Spinal cord (tissue), 10 donors: ENCODE data around the gene GALNT14. TPM values are rescaled to one million over a fixed set of nuclear protein-coding genes. Genes with fewer than 3 reads are reported as not detected.
A peak's percentile ranks its signal among the peaks of the same experiment; 100 is the strongest.

Source experiments
- DNase-seq, 6 donors: peaks; one replicate each; pipeline versions ENCODE4 v3.0.0 to v3.0.0-alpha.2; 2013 to 2015; ENCODE audit warnings: low spot score in 6 of 6, low read depth in 4 of 6
- H3K27ac ChIP-seq: one replicate; pipeline ENCODE4 v1.5.1; 2013; ENCODE audit warnings: low read depth, low read length, control low read depth
- H3K27me3 ChIP-seq: one replicate; pipeline ENCODE4 v1.6.1; 2013; ENCODE audit warnings: low read length; ENCODE audit not compliant: control insufficient read depth, insufficient read depth
- H3K36me3 ChIP-seq: one replicate; pipeline ENCODE4 v1.6.1; 2013; ENCODE audit warnings: low read length; ENCODE audit not compliant: control insufficient read depth, insufficient read depth
- H3K4me1 ChIP-seq: one replicate; pipeline ENCODE4 v1.6.1; 2013; ENCODE audit warnings: low read length; ENCODE audit not compliant: control insufficient read depth, insufficient read depth
- H3K4me3 ChIP-seq: one replicate; pipeline ENCODE4 v1.5.1; 2013; ENCODE audit warnings: low read depth, low read length, control low read depth
- H3K9me3 ChIP-seq: one replicate; pipeline ENCODE4 v1.6.1; 2013; ENCODE audit warnings: low read length; ENCODE audit not compliant: control insufficient read depth, insufficient read depth
- WGBS: methylation state at CpG from one replicate; pipeline ENCODE4 v1.1.5; 2013; ENCODE audit warnings: missing lambda C conversion rate; ENCODE audit not compliant: insufficient coverage; 5-methylcytosine and 5-hydroxymethylcytosine counted together
- polyA plus RNA-seq, 2 donors: library from polyadenylated mRNA; unstranded; fragments of 120-200 nt; gene quantifications; one replicate each; pipeline ENCODE4 v1.2.1, GENCODE V29; 2013; ENCODE audit not compliant: insufficient read length in 2 of 2
- total RNA-seq, 2 donors: library from RNA; depleted of rRNA in 1 of 2; stranded (reverse); fragments of 120-200 nt in 1 of 2; fragments of >200 nt in 1 of 2; gene quantifications; one replicate each; pipeline versions ENCODE4 v1.2.3 to v1.2.4, GENCODE V29; 2013 to 2014
- donor health status: healthy.

The GALNT14 gene
- total and polyA plus RNA-seq, 4 donors, result 4.6 to 25.1 (median 16.2) TPM

- DNase-seq, result peak in 2 of 6 donors; percentile 63 to 78
Observed at GRCh38 chr2:31161637-31162036, 23.4 kb upstream of the GALNT14 start.

GRCh38 chr2:31151501-31151900 is 13.3 kb upstream of the GALNT14 start:
- DNase-seq, result no peak
- Histone ChIP-seq H3K27me3 (no peaks in the 10 kb centered on the region), H3K36me3 (no peaks in the 10 kb centered on the region), H3K4me1 (no peaks in the 10 kb centered on the region), H3K27ac (no peak overlapping the region), H3K9me3 (no peaks in the 10 kb centered on the region), H3K4me3 (no peak overlapping the region)
- 67% methylated on average over 1 of the region's 6 CpGs for WGBS

More at GRCh38 chr2:31161637-31162036, 23.4 kb upstream of the GALNT14 start:
- no peak overlapping the region for H3K4me3 ChIP-seq
- H3K27ac ChIP-seq, result no peak overlapping the region
- WGBS, result 60% methylated on average over 1 of the region's 6 CpGs
- H3K36me3 ChIP-seq, result no peaks in the 10 kb centered on the region
- H3K27me3 ChIP-seq, result no peaks in the 10 kb centered on the region
- no peaks in the 10 kb centered on the region for H3K9me3 ChIP-seq
- H3K4me1 ChIP-seq, result no peaks in the 10 kb centered on the region

- H3K36me3 ChIP-seq, result no peaks in the 10 kb centered on the region
- no peak for DNase-seq
- H3K4me1 ChIP-seq, result no peaks in the 10 kb centered on the region
- no peak overlapping the region for H3K27ac ChIP-seq
- H3K4me3 ChIP-seq, result no peak overlapping the region
- H3K27me3 ChIP-seq, result no peaks in the 10 kb centered on the region
- no peaks in the 10 kb centered on the region for H3K9me3 ChIP-seq
- WGBS, result 100% methylated on average over 2 of the region's 6 CpGs
Observed at GRCh38 chr2:31150120-31150670, 12.0 kb upstream of the GALNT14 start.

GRCh38 chr2:31148514-31148913 is 10.3 kb upstream of the GALNT14 start:
- H3K4me1 ChIP-seq, result no peaks in the 10 kb centered on the region
- no peaks in the 10 kb centered on the region for H3K36me3 ChIP-seq
- no peak for DNase-seq
- no peaks in the 10 kb centered on the region for H3K9me3 ChIP-seq
- H3K27me3 ChIP-seq, result no peaks in the 10 kb centered on the region
- WGBS, result no CpG with 5 or more reads among the region's 2 CpGs
- H3K4me3 ChIP-seq, result no peak overlapping the region
- H3K27ac ChIP-seq, result no peak overlapping the region

- WGBS, result 82% methylated on average over 5 of the region's 5 CpGs
- Histone ChIP-seq H3K27me3 (no peaks in the 10 kb centered on the region), H3K9me3 (no peaks in the 10 kb centered on the region), H3K36me3 (no peaks in the 10 kb centered on the region), H3K27ac (no peak overlapping the region), H3K4me1 (no peaks in the 10 kb centered on the region), H3K4me3 (no peak overlapping the region)
- DNase-seq, result no peak
Observed at GRCh38 chr2:31147645-31148044, 9.4 kb upstream of the GALNT14 start.

- H3K4me1 ChIP-seq, result peaks cover 12% of the 10 kb centered on the region
- H3K27me3 ChIP-seq, result peaks cover 9% of the 10 kb centered on the region
- no peak for DNase-seq
- no peaks in the 10 kb centered on the region for H3K9me3 ChIP-seq
- no CpG with 5 or more reads among the region's 3 CpGs for WGBS
- H3K27ac ChIP-seq, result no peak overlapping the region
- H3K36me3 ChIP-seq, result no peaks in the 10 kb centered on the region
- H3K4me3 ChIP-seq, result no peak overlapping the region
Observed at GRCh38 chr2:31142110-31142509, 3.9 kb upstream of the GALNT14 start.

GRCh38 chr2:31141443-31142085 is 3.3 kb upstream of the GALNT14 start:
- Histone ChIP-seq H3K36me3 (no peaks in the 10 kb centered on the region), H3K27ac (no peak overlapping the region), H3K27me3 (peaks cover 15% of the 10 kb centered on the region), H3K4me1 (peaks cover 15% of the 10 kb centered on the region), H3K4me3 (no peak overlapping the region), H3K9me3 (no peaks in the 10 kb centered on the region)
- WGBS, result 73% methylated on average over 13 of the region's 15 CpGs
- peak in 2 of 6 donors; percentile 76 to 83 for DNase-seq

- Histone ChIP-seq H3K36me3 (no peaks in the 10 kb centered on the region), H3K4me3 (no peak overlapping the region), H3K27ac (no peak overlapping the region), H3K9me3 (no peaks in the 10 kb centered on the region), H3K27me3 (peaks cover 18% of the 10 kb centered on the region), H3K4me1 (peaks cover 15% of the 10 kb centered on the region)
- DNase-seq, result peak in 2 of 6 donors; percentile 57 to 75
- 68% methylated on average over 7 of the region's 8 CpGs for WGBS
Observed at GRCh38 chr2:31140151-31140550, 1.9 kb upstream of the GALNT14 start.

- H3K4me3 ChIP-seq, result no peak overlapping the region
- WGBS, result 100% methylated on average over 1 of the region's 4 CpGs
- no peaks in the 10 kb centered on the region for H3K36me3 ChIP-seq
- H3K27ac ChIP-seq, result no peak overlapping the region
- no peak for DNase-seq
- H3K9me3 ChIP-seq, result no peaks in the 10 kb centered on the region
- peaks cover 22% of the 10 kb centered on the region for H3K27me3 ChIP-seq
- peaks cover 15% of the 10 kb centered on the region for H3K4me1 ChIP-seq
Observed at GRCh38 chr2:31139671-31140070, 1.4 kb upstream of the GALNT14 start.
